SKM-1 treated with dmso at 0.1 percent for 144 hours (cell line): ENCODE measurements around the gene BARHL2.

Experiments used
- DNase-seq: peaks from one replicate; lab custom pipeline; 2025; ENCODE audit not compliant: unreplicated experiment; lab: John Stamatoyannopoulos, UW

The BARHL2 gene

DNA sequence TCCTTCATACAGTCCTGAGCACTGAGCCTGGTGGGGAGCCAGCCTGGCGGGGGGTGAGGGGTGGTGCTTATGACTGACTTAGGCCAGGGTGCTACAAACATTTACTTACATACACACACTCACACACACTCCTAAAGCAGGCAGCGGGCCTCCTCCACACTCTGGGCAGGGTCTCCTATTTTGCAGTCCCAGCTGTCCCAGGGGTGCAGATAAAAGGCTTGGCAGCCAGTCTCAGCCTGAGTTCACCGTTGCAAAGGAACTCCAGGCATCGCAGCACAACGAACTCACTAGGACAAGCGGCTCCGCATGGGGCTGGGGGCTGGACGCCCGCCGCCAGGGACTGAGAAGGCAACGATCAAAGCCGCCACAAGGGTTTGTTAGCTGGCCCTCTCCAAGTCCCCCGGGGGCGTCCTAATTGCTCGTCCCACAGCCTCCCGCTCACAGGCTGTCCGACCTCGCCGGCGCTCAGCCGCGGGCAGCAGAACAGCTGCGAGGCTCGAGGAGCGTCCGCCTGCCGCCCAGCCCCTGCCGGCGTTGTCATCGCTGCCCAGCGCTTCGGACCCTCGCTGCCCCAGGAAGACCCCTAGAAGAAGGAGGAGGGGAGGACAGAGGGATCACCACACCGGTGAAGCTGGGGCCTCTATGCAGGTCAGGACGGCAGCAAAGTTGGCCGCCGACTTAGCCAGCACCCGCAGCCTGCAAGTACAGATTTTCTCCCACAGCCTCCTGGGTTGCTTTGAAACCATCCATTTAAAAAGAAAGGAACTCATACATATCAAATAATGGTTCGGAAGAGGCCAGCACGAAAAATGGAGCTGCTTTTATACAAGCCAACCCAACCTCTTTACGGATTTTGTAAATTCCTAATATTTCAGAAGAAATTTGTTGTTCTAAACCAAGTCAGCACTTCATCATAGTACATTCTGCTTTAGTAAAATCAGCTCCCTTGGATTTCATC, 6.2 kb downstream of the BARHL2 start:
- no peak for DNase-seq

DNA sequence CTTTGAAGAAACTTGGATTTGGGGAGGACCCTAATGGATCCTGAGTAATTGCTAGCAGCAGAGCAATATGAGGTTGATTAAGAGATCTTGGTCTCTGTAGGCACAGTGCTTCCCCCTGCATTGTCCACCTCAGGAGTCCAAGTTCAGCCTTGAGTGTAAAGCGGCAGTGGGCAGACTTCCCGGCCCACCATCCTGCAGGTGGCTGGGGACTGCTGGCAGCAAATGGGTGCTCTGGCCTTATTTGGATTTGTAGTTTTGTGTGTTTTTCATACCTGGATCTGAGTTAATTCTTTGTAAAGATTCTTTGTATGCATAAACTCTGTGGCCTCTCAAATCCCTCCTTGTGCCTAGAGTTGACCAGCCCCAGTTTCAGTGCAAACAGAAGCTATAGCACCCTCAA, 7.6 kb downstream of the BARHL2 start:
- no peak for DNase-seq

DNA sequence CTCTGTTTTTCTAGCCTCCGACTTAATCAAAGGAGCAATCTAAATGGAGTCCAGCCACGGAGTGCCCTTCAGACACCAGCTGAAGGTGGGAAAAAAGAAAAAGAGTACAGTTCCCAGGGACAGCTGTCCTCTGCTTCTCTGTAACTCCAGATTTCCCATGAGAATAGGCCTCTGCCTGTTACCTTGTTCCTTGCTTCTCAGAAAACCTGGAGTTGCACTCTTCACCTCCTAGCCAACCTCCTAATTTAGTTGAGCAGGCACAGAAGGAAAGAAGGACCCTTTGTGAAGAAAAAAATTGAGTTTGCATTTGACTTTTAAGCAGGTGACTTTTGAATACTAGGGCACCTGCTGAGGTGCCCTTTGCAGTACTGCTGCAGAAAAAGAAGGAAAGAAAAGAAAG, 8.3 kb downstream of the BARHL2 start:
- no peak for DNase-seq

DNA sequence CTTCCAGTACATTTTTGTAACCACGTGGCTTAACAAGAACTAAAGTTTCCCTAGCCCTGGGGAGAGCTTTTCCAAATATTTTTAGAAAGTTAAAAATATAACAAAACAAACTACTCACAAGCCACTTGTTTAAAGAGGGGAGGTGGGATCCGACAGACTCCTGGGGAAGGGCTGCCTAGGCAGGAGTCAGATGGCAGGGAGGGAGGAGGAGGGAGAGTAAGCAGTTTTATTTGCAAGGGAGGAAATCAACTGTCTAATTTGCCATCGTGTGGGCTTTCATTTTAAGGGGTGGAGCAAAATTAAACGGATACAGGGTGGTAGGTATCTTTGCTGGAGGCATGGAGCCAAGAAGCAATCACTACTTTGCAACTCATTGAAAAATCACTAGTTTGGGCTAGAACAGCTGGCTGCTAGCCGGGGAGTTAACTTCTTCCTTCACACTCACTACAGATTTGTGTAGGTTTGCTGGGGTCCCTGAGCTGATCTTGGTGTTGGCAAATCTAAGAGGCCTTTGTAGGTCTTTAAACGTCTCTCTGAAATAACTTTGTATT, 8.8 kb downstream of the BARHL2 start:
- DNase-seq = no peak

DNA sequence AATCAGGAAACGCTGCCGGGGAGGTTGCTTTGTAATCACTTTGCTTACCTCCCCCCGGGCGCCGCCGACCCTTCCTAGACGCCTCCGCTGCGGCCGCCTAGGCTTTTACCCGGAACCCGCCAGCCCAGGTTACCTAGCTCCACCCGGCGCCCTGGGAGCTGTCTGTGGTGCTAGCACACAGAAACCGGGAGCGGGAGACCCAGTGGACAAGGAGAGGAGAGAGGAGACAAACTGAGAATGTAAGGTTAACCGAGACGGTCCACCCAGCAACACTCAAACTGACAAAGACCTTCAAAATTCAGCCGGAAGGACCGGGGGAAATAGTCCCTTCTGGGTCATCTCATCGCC, 9.8 kb downstream of the BARHL2 start:
- no peak for DNase-seq

DNA sequence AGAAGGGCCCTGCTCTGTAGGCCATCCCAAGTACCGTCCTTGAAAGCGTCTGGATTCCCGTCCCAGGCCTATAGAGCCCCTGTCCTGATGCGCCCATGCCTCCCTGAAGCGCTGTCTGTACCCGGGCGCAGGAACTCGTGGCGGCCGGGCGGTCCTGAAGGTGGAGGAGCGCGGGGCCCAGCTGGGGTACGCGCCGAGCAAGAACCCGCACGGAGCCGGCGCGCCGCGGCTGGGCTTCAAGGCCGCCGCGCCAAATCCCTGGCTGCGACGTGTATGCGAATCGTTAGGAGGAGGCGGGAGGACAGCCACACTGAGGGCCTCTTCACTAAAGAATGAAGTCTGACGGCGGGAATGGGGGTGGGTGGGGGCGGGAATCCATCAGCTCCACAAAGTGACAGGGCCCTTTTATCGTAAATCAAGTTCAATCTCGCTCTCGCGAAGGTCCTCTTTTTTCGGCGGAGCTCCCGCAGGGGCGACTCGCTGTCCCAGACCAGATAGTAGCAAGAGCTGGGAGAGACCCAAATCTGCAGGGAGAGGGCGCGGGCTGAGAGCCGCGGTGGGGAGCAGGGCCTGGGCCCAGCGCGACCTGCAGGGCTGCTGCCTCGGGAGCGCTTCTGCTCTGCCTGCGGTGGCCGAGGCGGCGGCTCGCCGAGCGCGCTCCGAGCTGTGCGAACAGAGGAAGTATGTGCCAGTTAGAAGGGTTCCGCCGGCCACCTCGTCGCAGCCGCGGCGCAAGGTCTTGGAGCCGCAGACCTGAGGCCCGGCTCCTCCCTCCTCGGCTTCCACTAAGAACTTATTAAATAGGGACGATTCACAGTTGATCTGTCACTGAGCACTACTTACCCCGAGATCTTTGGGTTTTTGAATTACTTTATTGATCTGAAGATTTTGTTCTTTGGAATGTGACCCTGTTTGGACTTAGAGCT, 10.4 kb downstream of the BARHL2 start:
- DNase-seq = no peak

DNA sequence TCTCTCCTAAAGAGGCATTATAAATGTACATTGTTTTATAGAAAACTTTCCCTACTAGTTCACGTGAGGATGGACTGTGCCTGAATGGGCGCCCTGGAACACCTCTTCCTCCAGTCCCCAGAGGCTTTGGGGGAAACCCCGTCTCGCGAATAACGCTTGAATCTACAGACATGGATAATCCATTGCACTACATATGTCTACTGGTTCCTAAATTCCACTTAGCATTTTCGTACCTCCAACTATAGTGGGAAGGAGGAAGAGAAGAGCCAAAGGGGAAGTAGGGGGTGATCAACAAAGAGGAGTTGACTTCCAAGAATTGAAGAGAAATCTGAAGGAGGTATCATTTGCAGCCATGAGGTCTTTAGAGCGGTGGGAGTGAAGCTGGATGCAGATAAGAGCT, 11.1 kb downstream of the BARHL2 start:
- DNase-seq = no peak

DNA sequence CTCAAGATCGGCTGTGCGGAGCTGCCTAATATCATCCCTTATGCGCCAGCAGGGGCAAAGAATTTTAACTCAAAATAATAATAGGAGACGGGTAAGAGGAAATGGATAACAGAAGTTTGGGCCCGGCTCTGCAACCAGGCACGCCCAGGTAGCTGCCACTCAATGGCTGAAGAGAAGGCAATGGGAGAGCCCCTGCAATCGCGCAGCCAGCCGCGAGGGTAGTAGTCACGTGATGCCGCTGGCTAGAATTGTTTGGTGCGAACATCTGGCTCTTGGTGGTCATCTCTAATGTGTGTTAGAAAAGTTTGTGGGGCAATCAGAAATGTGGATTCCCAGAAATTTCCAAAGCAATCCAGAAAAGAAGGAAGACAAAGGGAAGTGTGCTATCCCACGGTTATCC, 12.3 kb downstream of the BARHL2 start:
- DNase-seq = no peak

DNA sequence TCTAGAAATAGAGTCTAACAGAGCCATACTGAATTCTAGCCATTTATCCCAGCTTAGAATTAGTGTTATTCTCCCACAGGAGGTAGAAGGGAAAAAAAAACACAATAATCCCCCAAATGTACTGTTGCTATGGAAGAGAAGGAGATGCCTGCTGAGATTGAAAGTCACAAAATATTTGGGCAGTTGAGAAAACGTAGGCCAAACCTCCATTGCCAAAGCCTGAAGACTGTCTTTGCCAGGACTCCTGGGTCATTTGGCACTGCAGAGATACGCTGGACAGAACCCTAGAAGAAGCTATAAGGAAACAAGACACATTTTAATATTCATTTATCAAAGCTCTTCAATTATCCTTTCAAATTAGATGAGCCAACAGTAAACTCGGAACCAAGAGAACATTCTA, 22.3 kb downstream of the BARHL2 start:
- no peak for DNase-seq

DNA sequence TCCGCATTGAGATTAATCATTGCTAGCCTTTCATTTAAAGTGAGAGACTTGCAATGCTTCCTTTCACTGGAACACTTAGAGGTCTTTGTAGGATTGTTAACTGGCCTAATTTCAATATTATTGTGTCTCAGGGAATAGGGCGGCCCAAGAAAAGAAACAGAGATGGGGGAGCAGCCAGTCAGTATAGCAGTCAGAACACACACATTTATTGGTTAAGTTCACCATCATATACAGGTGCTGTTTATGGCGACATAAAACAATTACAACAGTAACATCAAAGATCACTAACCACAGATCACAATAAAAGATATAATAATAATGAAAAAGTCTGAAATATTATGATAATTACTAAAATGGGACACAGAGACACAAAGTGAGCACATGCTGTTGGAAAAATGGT, 29.4 kb downstream of the BARHL2 start:
- no peak for DNase-seq

DNA sequence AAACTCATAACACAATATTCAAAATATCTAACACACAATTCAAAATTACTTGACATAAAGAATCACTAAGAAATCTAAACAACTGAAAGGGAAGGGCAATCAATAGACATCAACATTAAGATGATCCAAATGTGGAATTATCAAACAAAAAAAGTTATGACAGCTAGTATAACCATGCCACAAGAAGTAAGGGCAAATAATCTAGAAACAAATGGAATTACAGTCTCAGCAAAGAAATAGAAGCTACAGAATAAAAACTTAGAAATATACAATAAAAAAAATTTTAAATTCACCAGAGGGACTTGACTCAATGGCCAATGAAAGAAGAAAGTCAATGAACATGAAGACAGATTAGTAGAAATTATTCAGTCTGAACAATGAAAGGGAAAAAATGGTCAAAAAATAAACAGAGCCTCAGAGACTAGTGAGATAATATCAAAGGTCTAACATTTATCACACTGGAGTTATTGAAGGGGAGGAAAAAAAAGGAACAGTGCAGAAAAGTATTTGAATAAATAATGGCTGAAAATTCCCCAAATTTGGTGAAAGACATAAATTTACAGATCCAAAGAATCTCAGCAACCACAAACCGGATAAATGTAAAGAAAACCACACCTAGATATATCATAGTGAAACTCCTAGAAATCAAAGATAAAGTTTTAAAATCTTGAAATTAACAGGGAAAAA, 41.8 kb downstream of the BARHL2 start:
- no peak for DNase-seq

DNA sequence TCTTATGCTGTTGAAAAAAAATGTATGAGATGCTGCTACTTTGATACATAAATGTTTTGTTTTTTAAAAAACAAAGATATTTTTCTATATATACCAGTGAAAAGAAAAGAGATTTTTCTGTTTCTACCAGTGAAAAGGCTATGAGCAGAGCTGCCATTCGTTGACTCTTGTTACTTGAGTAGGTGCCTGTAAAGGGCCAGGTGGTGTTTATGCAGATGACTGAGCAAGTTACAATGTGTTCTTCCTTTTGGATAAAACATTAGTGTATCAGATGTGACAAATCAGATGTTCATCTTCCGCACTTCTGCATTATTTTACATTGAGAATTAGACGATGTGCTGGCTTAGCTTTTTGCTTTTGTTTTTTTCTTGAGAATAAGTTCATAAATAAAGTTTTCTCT, 45.4 kb downstream of the BARHL2 start:
- DNase-seq = no peak

DNA sequence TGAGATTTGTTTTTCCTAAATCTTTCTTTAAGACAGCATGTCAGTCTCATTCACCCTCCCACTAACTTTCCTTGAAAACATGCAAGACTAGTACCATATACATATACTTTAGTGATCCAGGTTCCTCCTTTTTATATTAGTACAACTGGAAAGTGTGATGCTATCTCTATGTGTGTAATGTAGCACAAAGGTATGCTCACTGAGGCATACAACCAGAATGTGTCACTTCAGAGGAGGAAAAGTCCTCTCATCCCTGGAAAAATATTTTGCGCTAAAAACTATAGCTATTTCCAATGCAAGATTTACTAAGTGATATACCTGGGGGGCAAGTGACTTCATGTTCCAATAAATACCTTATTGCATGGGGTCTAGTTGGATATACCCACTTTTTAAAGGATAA, 45.9 kb downstream of the BARHL2 start:
- DNase-seq = no peak
